GM12878 (cell line): ENCODE measurements around the gene METTL16. TPM values are rescaled to one million over a fixed set of nuclear protein-coding genes. Genes with fewer than 3 reads are reported as not detected.

Experiments used
- ATAC-seq: fragments of 200-7000 bp; cut with Tn5 transposase; 3 replicates; pipeline ENCODE4 v1.9.1; 2020; ENCODE audit warnings: mild to moderate bottlenecking, moderate library complexity
- BruUV-seq: library from RNA; stranded (reverse); fragments of 400-500 nt; replicated peaks from 2 replicates; lab custom pipeline; 2021; lab: Mats Ljungman, UMichigan
- CTCF ChIA-PET: fragments of 300-600 bp; sonication (Branson Sonifier 250); formaldehyde crosslinking; extraction: SDS; loops from one replicate; lab custom pipeline; 2021; ENCODE audit warnings: inconsistent platforms; lab: Yijun Ruan, JAX
- POLR2A ChIA-PET: fragments of 350-600 bp; formaldehyde crosslinking; extraction: SDS; loops from one replicate; lab custom pipeline; 2021; ENCODE audit warnings: inconsistent platforms; lab: Charles Lee
- RAD21 ChIA-PET: fragments of 300-600 bp; sonication (Branson Sonifier 250); formaldehyde crosslinking; loops from one replicate; lab custom pipeline; 2023; ENCODE audit warnings: antibody characterized with exemption; ENCODE audit not compliant: unreplicated experiment; lab: Charles Lee
- SMC1A ChIA-PET: fragments of 300-600 bp; sonication (Branson Sonifier 250); formaldehyde crosslinking; loops from one replicate; lab custom pipeline; 2023; ENCODE audit not compliant: unreplicated experiment, uncharacterized antibody; lab: Charles Lee
- DNase-seq: peaks from one replicate; pipeline ENCODE4 v3.0.0-alpha.2; 2011; ENCODE audit warnings: low read depth, low spot score
- FAIRE-seq: peaks from 3 replicates; lab custom pipeline; 2011; peaks lifted over from hg19 to GRCh38; lab: Jason Lieb, UNC
- H2AFZ ChIP-seq: 2 replicates; pipeline ENCODE4 v1.6.0; 2011; ENCODE audit warnings: low read depth, low read length, control low read depth; ENCODE audit not compliant: control insufficient read depth
- H3K27ac ChIP-seq: 2 replicates; pipeline ENCODE4 v1.5.1; 2011; ENCODE audit warnings: control low read depth; ENCODE audit not compliant: control insufficient read depth, insufficient read depth
- H3K27me3 ChIP-seq, 2 experiments: replicated peaks in 1 of 2; 2 replicates each; pipeline versions ENCODE4 v1.6.0 to v1.6.1; 2011; ENCODE audit warnings: low read length in 1 of 2; ENCODE audit not compliant: control insufficient read depth in 2 of 2, insufficient read depth in 2 of 2
- H3K36me3 ChIP-seq, 2 experiments: 2 replicates each; pipeline ENCODE4 v1.5.1; 2011; ENCODE audit warnings: low read length in 1 of 2; ENCODE audit not compliant: control insufficient read depth in 2 of 2, insufficient read depth in 2 of 2
- H3K4me1 ChIP-seq: 2 replicates; pipeline ENCODE4 v1.6.1; 2011; ENCODE audit warnings: mild to moderate bottlenecking, low read length, moderate library complexity, mixed read lengths; ENCODE audit not compliant: control insufficient read depth, insufficient read depth
- H3K4me2 ChIP-seq: 2 replicates; pipeline ENCODE4 v1.6.0; 2011; ENCODE audit warnings: control low read depth; ENCODE audit not compliant: control insufficient read depth, insufficient read depth
- H3K4me3 ChIP-seq: fragments of 200-600 bp; sonication (generic); 2 replicates; pipeline ENCODE4 v1.5.1; 2016
- H3K79me2 ChIP-seq: 2 replicates; pipeline ENCODE4 v1.6.0; 2011; ENCODE audit warnings: low read length; ENCODE audit not compliant: control insufficient read depth, insufficient read depth
- H3K9ac ChIP-seq: 2 replicates; pipeline ENCODE4 v1.8.0; 2011; ENCODE audit warnings: low read length, control low read depth, mixed read lengths; ENCODE audit not compliant: control insufficient read depth, insufficient read depth
- H3K9me3 ChIP-seq: replicated peaks from 3 replicates; pipeline ENCODE4 v1.5.1; 2011; ENCODE audit warnings: mild to moderate bottlenecking, low read length; ENCODE audit not compliant: control insufficient read depth, insufficient read depth
- H4K20me1 ChIP-seq: 2 replicates; pipeline ENCODE4 v1.6.0; 2011; ENCODE audit not compliant: control insufficient read depth, insufficient read depth
- E4F1 ChIP-seq: fragments of 450-650 bp; IDR thresholded peaks from 2 replicates; pipeline ENCODE4 v1.6.1; 2018; ENCODE audit warnings: borderline replicate concordance, mild to moderate bottlenecking; ENCODE audit not compliant: partially characterized antibody
- HDGF ChIP-seq: fragments of 450-650 bp; IDR thresholded peaks from 2 replicates; pipeline ENCODE4 v1.6.1; 2016; ENCODE audit warnings: antibody characterized with exemption
- HSF1 ChIP-seq: fragments of 150-350 bp; IDR thresholded peaks from 2 replicates; pipeline ENCODE4 v1.6.1; 2014; ENCODE audit warnings: mild to moderate bottlenecking, low read depth, low read length
- MYC ChIP-seq: IDR thresholded peaks from 2 replicates; pipeline ENCODE4 v1.6.1; 2011; ENCODE audit warnings: mild to moderate bottlenecking, low read length, moderate library complexity, inconsistent platforms; ENCODE audit not compliant: insufficient read depth, insufficient replicate concordance, insufficient read length, severe bottlenecking
- PML ChIP-seq: IDR thresholded peaks from 2 replicates; pipeline ENCODE4 v1.6.1; 2012; ENCODE audit warnings: low read length, inconsistent platforms
- POLR2A ChIP-seq: IDR thresholded peaks from 2 replicates; pipeline ENCODE4 v1.6.1; 2011; ENCODE audit warnings: low read depth, mild to moderate bottlenecking, low read length
- SMAD1 ChIP-seq: fragments of 450-650 bp; IDR thresholded peaks from 2 replicates; pipeline ENCODE4 v1.6.1; 2018; ENCODE audit warnings: mild to moderate bottlenecking, low read depth; ENCODE audit not compliant: partially characterized antibody
- SRF ChIP-seq, 2 experiments: IDR thresholded peaks; 2 replicates each; pipeline ENCODE4 v1.6.1; 2011; ENCODE audit warnings: low read depth in 2 of 2, low read length in 2 of 2, mild to moderate bottlenecking in 1 of 2, moderate library complexity in 1 of 2
- TARDBP ChIP-seq: IDR thresholded peaks from 2 replicates; pipeline ENCODE4 v1.6.1; 2016; ENCODE audit warnings: borderline replicate concordance
- TCF7 ChIP-seq: IDR thresholded peaks from 2 replicates; pipeline ENCODE4 v1.6.1; 2014; ENCODE audit warnings: antibody characterized with exemption, borderline replicate concordance
- WRNIP1 ChIP-seq: IDR thresholded peaks from 2 replicates; pipeline ENCODE4 v1.6.1; 2011; ENCODE audit warnings: low read depth, low read length, improper control_type of control experiment, borderline replicate concordance
- ZBTB40 ChIP-seq: fragments of 450-650 bp; IDR thresholded peaks from 2 replicates; pipeline ENCODE4 v1.6.1; 2016; ENCODE audit warnings: mild to moderate bottlenecking, moderate library complexity, borderline replicate concordance
- ZNF384 ChIP-seq: IDR thresholded peaks from 2 replicates; pipeline ENCODE4 v1.6.1; 2012; ENCODE audit warnings: low read depth, mild to moderate bottlenecking, low read length, improper control_type of control experiment, borderline replicate concordance
- WGBS: methylation state at CpG from one replicate; pipeline ENCODE4 v1.1.6; 2016; ENCODE audit warnings: low lambda C conversion rate; ENCODE audit not compliant: insufficient replicate concordance, insufficient coverage; ENCODE audit errors: missing lambda C conversion rate; 5-methylcytosine and 5-hydroxymethylcytosine counted together
- in situ Hi-C: fragments of 300-500 bp; cut with MboI; formaldehyde crosslinking; loops from 9 replicates; pipeline ENCODE4 v1.14.3; 2018; ENCODE audit warnings: mixed read lengths
- intact Hi-C: fragments of 100-400 bp; cut with micrococcal nuclease; formaldehyde crosslinking; loops from one replicate; pipeline ENCODE4 v1.14.2; 2022; ENCODE audit not compliant: unreplicated experiment
- polyA plus RNA-seq, 11 experiments: library from polyadenylated mRNA; depleted of rRNA in 4 of 11; unstranded in 6 of 11; stranded (reverse) in 5 of 11; fragments of >200 nt; fragmentation: Nextera tagmentation in 4 of 11; fragmentation: Illumina TruSeq in 1 of 11; extraction: Ambion mirVana in 4 of 11; extraction: Trizol in 1 of 11; gene quantifications; 1 replicate in 1 of 11; 2 replicates in 10 of 11; pipeline versions ENCODE4 v1.2.1 to v1.2.3, GENCODE V29; 2011 to 2016; ENCODE audit warnings: inconsistent platforms in 2 of 11, missing spikeins in 2 of 11, low read depth in 1 of 11
- total RNA-seq, 4 experiments: library from RNA; depleted of rRNA in 3 of 4; stranded (reverse); fragments of >200 nt in 3 of 4; fragmentation: Illumina TruSeq in 1 of 4; extraction: Trizol in 1 of 4; gene quantifications; 2 replicates each; pipeline versions ENCODE4 v1.2.1 to v1.2.3, GENCODE V29; 2013 to 2021

METTL16 gene
- total and polyA plus RNA-seq, 10 of the 15 experiments (the other 5 are each of a cell fraction or from before 2014, with no cell fraction given) = 15.6 to 34.3 (median 23.7) TPM

GRCh38 chr17:2481760-2482159 lies 29.9 kb downstream of the METTL16 start:
- BruUV-seq = no TSS peak
- H2AFZ ChIP-seq = no peak overlapping the region
- H3K27me3 ChIP-seq = no peaks in the 10 kb centered on the region
- H3K4me1 ChIP-seq = no peaks in the 10 kb centered on the region
- intact Hi-C loops = no loop called here
- RAD21 ChIA-PET = no interaction called here
- no peak for ATAC-seq
- in situ Hi-C loops = no loop called here
- H3K4me3 ChIP-seq = no peak overlapping the region
- TF ChIP-seq WRNIP1 = no peak
- TF ChIP-seq ZNF384 = no peak
- no peak for TF ChIP-seq TCF7
- no peak for TF ChIP-seq SMAD1
- no peak for TF ChIP-seq MYC
- no peak for TF ChIP-seq E4F1
- no peak for TF ChIP-seq SRF (IDR thresholded peaks at IDR 0.05; ENCODE audit: low read depth in 2 of 2, low read length in 2 of 2)
- no peak for TF ChIP-seq TARDBP
- TF ChIP-seq HDGF = no peak
- no peak for TF ChIP-seq POLR2A
- TF ChIP-seq PML = no peak
- no peak for TF ChIP-seq ZBTB40
- no peak for TF ChIP-seq HSF1
- TF ChIP-seq, all 136 proteins: peak for 0
- H3K4me2 ChIP-seq = no peak overlapping the region
- H3K36me3 ChIP-seq = peaks cover 3 to 6% of the 10 kb centered on the region in 2 experiments; a peak in 1 of 4 replicates
- H3K27ac ChIP-seq = no peak overlapping the region
- H3K9me3 ChIP-seq = no peaks in the 10 kb centered on the region
- POLR2A ChIA-PET = no interaction called here
- SMC1A ChIA-PET = no interaction called here
- peaks cover 27% of the 10 kb centered on the region for H3K79me2 ChIP-seq
- WGBS = 94% methylated on average over 2 of the region's 2 CpGs
- no peak overlapping the region for H3K9ac ChIP-seq
- no peak for DNase-seq
- no peaks in the 10 kb centered on the region; the same call in 1 of the 2 replicates for H4K20me1 ChIP-seq
- FAIRE-seq = no peak
- CTCF ChIA-PET = interaction anchor here (1.2 kb wide), 1 partner anchor 66 kb away, joined by 3 read pairs; no protein-coding TSS in a partner anchor
